ENCODE data around the gene SH3GLB2. TPM values are rescaled to one million over a fixed set of nuclear protein-coding genes. Genes with fewer than 3 reads are reported as not detected.

The SH3GLB2 gene
- total and polyA plus RNA-seq, 2 of the 8 experiments (the other 6 are each of a cell fraction or from before 2014, with no cell fraction given): 52.7 to 79.9 TPM

GRCh38 chr9:128979111-128979510, 49.0 kb downstream of the SH3GLB2 start (continued):
- no peak for TF ChIP-seq CHD7 (IDR thresholded peaks at IDR 0.05; ENCODE audit: insufficient replicate concordance, low read length)
